GM06990 (cell line): Measurements from ENCODE around the gene HOXA3.

Experiments
- DNase-seq: peaks from one replicate; pipeline ENCODE4 v3.0.0-alpha.2; 2011; ENCODE audit not compliant: insufficient read length; ENCODE audit errors: extremely low read depth
- H3K27me3 ChIP-seq: replicated peaks from 2 replicates; pipeline ENCODE4 v1.6.0; 2011; ENCODE audit warnings: low read length; ENCODE audit not compliant: control insufficient read depth, insufficient read depth
- H3K36me3 ChIP-seq: 2 replicates; pipeline ENCODE4 v1.5.1; 2011; ENCODE audit warnings: low read length; ENCODE audit not compliant: control insufficient read depth, insufficient read depth
- H3K4me3 ChIP-seq: replicated peaks from 2 replicates; pipeline ENCODE4 v1.5.1; 2011; ENCODE audit warnings: low read depth, mild to moderate bottlenecking, control low read depth, low read length
- TF ChIP-seq, protein P1 (sequence below): IDR thresholded peaks from 2 replicates; pipeline ENCODE4 v1.5.1; 2011; ENCODE audit warnings: low read length, control low read depth, mild to moderate bottlenecking, inconsistent platforms; ENCODE audit not compliant: insufficient read depth, poor library complexity, severe bottlenecking

Gene HOXA3

DNA sequence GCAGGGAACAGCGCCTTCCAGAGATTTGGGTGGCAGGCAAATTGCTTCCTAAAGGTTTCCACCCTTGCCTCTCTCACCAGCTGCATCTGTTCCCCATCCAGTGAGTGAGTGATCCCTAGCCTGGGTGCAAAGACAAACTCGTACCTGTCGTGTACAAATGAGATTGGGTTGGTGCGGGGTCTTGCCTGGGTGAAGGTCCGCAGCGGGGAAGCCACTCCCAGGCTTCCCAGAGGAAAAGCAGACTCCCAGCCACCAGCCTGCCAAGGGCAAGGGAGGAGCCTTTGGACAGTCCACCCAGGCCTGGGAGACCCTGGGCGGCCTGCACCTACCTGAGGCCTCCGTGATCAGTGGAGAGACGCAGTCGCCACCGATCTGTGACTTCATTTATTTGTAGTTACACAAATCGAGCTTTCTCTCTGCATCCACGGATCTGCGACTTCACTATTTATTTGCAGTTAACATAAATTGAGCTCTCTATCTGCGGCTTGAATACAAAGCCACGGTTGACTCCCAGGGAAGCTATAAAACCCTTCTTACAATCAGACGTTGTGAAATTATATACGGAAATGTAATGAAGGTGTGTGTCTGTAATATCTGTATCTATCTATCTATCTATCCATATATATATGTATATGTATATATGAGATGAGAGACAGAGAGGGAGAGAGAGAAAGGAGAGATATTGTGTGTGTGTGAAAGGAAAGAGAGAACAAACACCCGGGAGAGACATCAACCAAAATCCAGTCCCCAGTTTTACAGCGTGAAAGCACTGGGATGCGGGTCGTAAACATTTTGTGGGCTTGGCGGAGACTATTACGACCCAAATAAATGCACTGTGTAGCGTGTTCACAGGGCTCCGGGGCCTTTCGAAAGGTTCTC, 7.1 kb upstream of the HOXA3 start:
- DNase-seq: no peak
- Histone ChIP-seq H3K27me3 (peaks cover 2% of the 10 kb centered on the region), H3K4me3 (no peak overlapping the region; the same call in 1 of the 2 replicates), H3K36me3 (no peaks in the 10 kb centered on the region)
- TF ChIP-seq, protein P1, sequence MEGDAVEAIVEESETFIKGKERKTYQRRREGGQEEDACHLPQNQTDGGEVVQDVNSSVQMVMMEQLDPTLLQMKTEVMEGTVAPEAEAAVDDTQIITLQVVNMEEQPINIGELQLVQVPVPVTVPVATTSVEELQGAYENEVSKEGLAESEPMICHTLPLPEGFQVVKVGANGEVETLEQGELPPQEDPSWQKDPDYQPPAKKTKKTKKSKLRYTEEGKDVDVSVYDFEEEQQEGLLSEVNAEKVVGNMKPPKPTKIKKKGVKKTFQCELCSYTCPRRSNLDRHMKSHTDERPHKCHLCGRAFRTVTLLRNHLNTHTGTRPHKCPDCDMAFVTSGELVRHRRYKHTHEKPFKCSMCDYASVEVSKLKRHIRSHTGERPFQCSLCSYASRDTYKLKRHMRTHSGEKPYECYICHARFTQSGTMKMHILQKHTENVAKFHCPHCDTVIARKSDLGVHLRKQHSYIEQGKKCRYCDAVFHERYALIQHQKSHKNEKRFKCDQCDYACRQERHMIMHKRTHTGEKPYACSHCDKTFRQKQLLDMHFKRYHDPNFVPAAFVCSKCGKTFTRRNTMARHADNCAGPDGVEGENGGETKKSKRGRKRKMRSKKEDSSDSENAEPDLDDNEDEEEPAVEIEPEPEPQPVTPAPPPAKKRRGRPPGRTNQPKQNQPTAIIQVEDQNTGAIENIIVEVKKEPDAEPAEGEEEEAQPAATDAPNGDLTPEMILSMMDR: no peak

DNA sequence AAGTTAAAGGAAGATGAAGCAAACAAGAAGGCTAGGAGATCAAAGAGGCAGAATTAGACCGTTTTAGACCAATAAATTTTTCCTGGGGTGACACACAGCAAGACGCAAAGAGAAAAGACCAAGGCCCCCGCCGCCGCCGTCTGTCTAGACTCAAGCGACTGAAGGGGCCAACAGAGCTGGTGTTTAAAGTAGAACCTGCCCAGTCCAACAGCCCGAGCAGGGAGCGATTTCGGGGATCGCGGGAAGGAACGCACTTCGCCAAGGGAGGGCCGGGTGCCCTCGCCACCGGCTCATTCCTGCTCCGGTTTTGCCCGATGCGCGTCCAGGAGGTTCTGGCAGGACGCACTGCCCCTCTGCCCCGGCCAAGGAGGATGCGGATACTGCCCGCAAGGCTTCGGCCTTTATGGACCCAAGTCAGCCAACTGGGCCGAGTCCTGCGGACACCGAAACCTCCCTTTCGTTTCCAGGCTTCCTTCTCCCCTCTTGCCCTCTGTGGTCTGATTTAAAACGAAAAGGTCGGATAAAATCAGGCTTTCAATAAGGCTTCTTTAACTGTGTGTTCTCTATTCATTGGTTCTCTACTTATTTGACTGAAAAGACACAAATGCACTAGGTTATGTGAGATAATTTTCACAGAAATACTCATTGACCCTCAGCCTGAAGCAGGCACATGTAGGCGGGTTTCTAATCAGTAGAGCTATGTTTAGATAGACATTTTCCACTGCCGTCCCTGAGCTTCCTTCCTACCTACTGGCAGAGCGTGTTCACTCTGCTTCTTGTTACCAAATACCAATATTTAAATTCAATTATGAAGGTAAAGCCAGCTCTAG, 6.3 kb upstream of the HOXA3 start:
- DNase-seq: no peak
- Histone ChIP-seq H3K36me3 (no peaks in the 10 kb centered on the region), H3K27me3 (peaks cover 2% of the 10 kb centered on the region), H3K4me3 (no peak overlapping the region)
- TF ChIP-seq, protein P1: no peak

DNA sequence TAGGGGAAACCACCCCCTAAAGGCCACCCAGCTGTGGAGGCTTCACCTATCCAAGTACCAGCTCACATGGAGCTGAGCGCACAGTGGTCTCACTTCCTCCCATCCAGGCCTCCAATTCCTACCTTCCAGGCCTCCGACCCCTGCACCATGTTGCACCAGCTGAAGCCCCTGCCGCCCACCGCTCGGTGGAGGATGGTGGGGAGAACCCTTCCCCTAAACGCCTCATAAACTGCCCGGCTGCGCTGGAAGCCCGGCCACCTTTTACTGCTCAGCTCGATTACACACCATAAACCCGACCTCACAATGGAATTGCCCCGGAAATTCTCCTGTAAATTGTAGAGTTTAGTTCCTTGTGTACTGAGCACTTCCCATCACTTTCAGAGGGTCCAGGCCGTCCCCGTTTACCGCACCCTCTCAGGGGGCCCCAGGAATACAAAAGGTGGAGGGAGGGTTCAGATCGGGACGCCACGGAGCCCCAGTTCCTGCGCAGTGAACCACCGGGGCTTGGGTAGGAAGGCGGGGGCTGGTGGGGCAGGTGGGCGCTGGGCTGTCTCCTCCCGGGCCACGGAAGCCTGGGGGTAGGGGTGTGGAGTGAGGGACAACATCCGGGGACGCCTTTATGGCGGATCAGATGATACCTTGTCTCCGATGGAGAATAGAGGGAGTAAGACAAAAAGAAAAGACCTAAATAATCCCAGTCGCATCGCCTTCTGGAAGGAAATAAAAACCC, 5.5 kb upstream of the HOXA3 start:
- H3K27me3 ChIP-seq: peaks cover 2% of the 10 kb centered on the region
- DNase-seq: no peak
- TF ChIP-seq, protein P1: no peak
- no peak overlapping the region for H3K4me3 ChIP-seq
- H3K36me3 ChIP-seq: no peaks in the 10 kb centered on the region

DNA sequence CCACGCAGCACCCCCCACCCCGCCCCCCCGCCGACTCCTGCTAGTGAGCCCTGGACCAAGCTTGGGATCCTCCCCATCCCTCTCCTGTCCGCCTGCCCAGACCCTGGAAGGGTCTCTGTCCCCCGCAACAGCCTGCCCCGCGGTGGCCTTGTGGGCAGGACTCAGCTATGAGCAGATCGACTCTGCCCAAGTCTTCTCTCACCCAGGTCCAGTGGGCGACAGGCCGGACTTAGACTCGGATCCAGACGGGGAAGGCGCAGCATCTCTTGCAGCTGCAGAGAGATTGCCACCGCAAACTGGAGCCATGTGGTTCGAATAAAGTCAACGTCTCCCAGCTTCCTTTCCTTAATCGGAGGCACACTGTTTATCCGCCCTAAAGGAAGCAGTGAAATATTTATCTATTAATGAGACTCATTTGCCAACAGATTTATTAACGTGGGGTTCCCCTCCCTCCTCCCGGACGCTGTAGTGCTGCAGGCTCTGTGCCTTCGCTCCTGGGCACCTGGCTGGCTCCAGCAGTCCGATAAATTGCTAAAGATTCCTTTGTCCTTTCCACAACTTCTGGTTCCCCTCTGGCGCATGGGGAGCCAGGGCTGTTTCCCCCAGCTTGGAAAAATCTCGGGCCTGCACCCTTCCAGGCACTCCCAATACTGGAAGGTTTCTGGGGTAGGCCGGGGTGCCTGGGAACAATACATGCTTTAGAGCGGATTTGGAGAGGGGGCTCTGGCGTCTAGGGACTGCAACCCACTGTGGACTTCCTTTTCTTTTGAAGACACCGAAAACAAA, 4.7 kb upstream of the HOXA3 start:
- H3K27me3 ChIP-seq: peaks cover 2% of the 10 kb centered on the region
- H3K36me3 ChIP-seq: no peaks in the 10 kb centered on the region
- no peak overlapping the region; the same call in 1 of the 2 replicates for H3K4me3 ChIP-seq
- TF ChIP-seq, protein P1: no peak
- DNase-seq: no peak

DNA sequence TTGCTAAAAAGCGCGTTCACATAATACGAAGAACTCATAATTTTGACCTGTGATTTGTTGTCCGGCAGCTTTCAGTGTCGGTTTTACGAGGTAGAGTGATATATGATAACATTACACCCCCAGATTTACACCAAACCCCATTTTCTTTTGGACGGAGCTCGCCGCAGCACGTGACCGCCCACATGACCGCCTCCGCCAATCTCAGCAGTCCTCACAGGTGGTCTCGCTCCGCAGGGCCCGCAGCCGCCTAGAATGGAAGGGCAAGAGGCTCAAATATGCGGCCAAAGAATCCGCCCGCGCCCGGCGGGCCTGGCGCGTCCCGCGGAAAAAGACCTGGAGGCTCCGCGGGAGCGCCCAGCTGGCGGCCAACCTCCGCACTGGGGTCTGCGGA, 4.1 kb upstream of the HOXA3 start, which contains the start of gene HOXA7:
TSS of gene HOXA7 (minus strand) at position 168 of the 391 bp plus-strand sequence. CDS start at position 38, 130 bp downstream.
- no peaks in the 10 kb centered on the region for H3K36me3 ChIP-seq
- TF ChIP-seq, protein P1: no peak
- DNase-seq: no peak
- H3K4me3 ChIP-seq: peak within 1 kb of the TSS; percentile 45
- peaks cover 2% of the 10 kb centered on the region for H3K27me3 ChIP-seq
